Ascending aorta (tissue), 2 donors: ENCODE results near the gene BICRAL. TPM values are rescaled to one million over a fixed set of nuclear protein-coding genes. Genes with fewer than 3 reads are reported as not detected.

ENCODE experiments used
- DNase-seq, 2 donors: peaks; one replicate each; pipeline ENCODE4 v3.0.0-alpha.2; 2019; ENCODE audit warnings: low spot score in 2 of 2
- H3K27ac ChIP-seq, 2 donors: fragments of 200-600 bp; sonication (generic); one replicate each; pipeline ENCODE4 v1.5.1; 2016 to 2017; ENCODE audit warnings: mild to moderate bottlenecking in 1 of 2
- H3K27me3 ChIP-seq: fragments of 200-600 bp; sonication (generic); one replicate; pipeline ENCODE4 v1.5.1; 2017
- H3K36me3 ChIP-seq, 2 donors: fragments of 200-600 bp; sonication (generic); one replicate each; pipeline ENCODE4 v1.5.1; 2016
- H3K4me1 ChIP-seq, 2 donors: fragments of 200-600 bp; sonication (generic); one replicate each; pipeline ENCODE4 v1.5.1; 2016 to 2017; ENCODE audit warnings: mild to moderate bottlenecking in 1 of 2
- H3K4me3 ChIP-seq, 2 donors: fragments of 200-600 bp; sonication (generic); one replicate each; pipeline ENCODE4 v1.5.1; 2016 to 2017; ENCODE audit warnings: mild to moderate bottlenecking in 1 of 2
- H3K9me3 ChIP-seq, 2 donors: fragments of 200-600 bp; sonication (generic); one replicate each; pipeline ENCODE4 v1.5.1; 2016
- CTCF ChIP-seq, 3 experiments: fragments of 200-600 bp in 2 of 3; fragments of 450-650 bp in 1 of 3; sonication (generic) in 2 of 3; IDR thresholded peaks; one replicate each; pipeline ENCODE4 v1.5.1; 2016 to 2019; ENCODE audit warnings: antibody characterized with exemption in 3 of 3, mild to moderate bottlenecking in 1 of 3, moderate library complexity in 1 of 3
- intact Hi-C: fragments of 100-400 bp; cut with DNase I; formaldehyde crosslinking; loops from one replicate; pipeline ENCODE4 v1.15.1; 2023
- total RNA-seq: library from RNA; depleted of rRNA; stranded (reverse); fragments of >200 nt; gene quantifications from one replicate; pipeline ENCODE4 v1.1.0, GENCODE V29; 2016

Gene BICRAL
- total RNA-seq, 1 donor from 2014 or later: 9.7 TPM

GRCh38 chr6:42915732-42916131 is 133.9 kb downstream of the BICRAL start, which contains the start of gene PTCRA:
Gene PTCRA, plus strand, starts transcription at chr6:42916053. Its CDS starts 17 bp downstream, at chr6:42916070.
- no peak for TF ChIP-seq CTCF (IDR thresholded peaks at IDR 0.05)

GRCh38 chr6:42916288-42916687 is 134.4 kb downstream of the BICRAL start:
- intact Hi-C loops: no loop called here
- Histone ChIP-seq H3K36me3 (no peaks in the 10 kb centered on the region), H3K27ac (no peak overlapping the region), H3K4me3 (no peak overlapping the region), H3K9me3 (no peaks in the 10 kb centered on the region), H3K4me1 (peaks cover 0 to 6% of the 10 kb centered on the region in 2 donors), H3K27me3 (peaks cover 6% of the 10 kb centered on the region)
- no peak for TF ChIP-seq CTCF (IDR thresholded peaks at IDR 0.05)
- no peak for DNase-seq

More at GRCh38 chr6:42915732-42916131, 133.9 kb downstream of the BICRAL start, which contains the start of gene PTCRA:
- Histone ChIP-seq H3K4me1 (peaks cover 0 to 7% of the 10 kb centered on the region in 2 donors), H3K4me3 (no peak within 1 kb of the TSS), H3K36me3 (no peaks in the 10 kb centered on the region), H3K9me3 (no peaks in the 10 kb centered on the region), H3K27ac (no peak within 1 kb of the TSS), H3K27me3 (peaks cover 6% of the 10 kb centered on the region)
- intact Hi-C loops: no loop called here
- DNase-seq: no peak

Other genes with a start within 250 kb of the BICRAL start
- 17.8 TPM for gene UBR2, start 218.0 kb upstream of the BICRAL start, total RNA-seq
- gene PRPH2, start 59.5 kb upstream of the BICRAL start, total RNA-seq: 0.11 TPM
- 50.8 TPM for gene TBCC, start 35.9 kb upstream of the BICRAL start, total RNA-seq
- 34.8 TPM for gene RPL7L1, start 97.6 kb downstream of the BICRAL start, total RNA-seq
- gene PTCRA, start 134.0 kb downstream of the BICRAL start, total RNA-seq: not detected
- 49.6 TPM for gene CNPY3, start 147.4 kb downstream of the BICRAL start, total RNA-seq
- gene GNMT, start 178.7 kb downstream of the BICRAL start, total RNA-seq: not detected
- 8.9 TPM for gene PEX6, start 197.1 kb downstream of the BICRAL start, total RNA-seq
- gene PPP2R5D, start 202.5 kb downstream of the BICRAL start, total RNA-seq: 27.7 TPM
- gene MEA1, start 231.9 kb downstream of the BICRAL start, total RNA-seq: 61.1 TPM
- 64.0 TPM for gene KLHDC3, start 232.2 kb downstream of the BICRAL start, total RNA-seq
- gene RRP36, start 239.6 kb downstream of the BICRAL start, total RNA-seq: 20.6 TPM